Gastroesophageal sphincter (tissue), 3 donors: ENCODE results near the gene MMRN2.
"Not testable (repeated sequence)": the region's sequence is repeated elsewhere in the genome, so short reads cannot be mapped to it uniquely, and the experiment has no call there.

ENCODE experiments used
- EP300 ChIP-seq: sonication (generic); formaldehyde crosslinking; IDR thresholded peaks from one replicate; pipeline ENCODE4 v1.6.1; 2017; ENCODE audit warnings: antibody characterized with exemption, mild to moderate bottlenecking
- POLR2AphosphoS5 ChIP-seq: sonication (generic); formaldehyde crosslinking; IDR thresholded peaks from one replicate; pipeline ENCODE4 v1.6.1; 2017; ENCODE audit warnings: antibody characterized with exemption
- TF ChIP-seq, protein P1 (sequence below), 4 experiments: fragments of 200-600 bp in 2 of 4; fragments of 450-650 bp in 2 of 4; sonication (generic) in 1 of 4; IDR thresholded peaks; one replicate each; pipeline ENCODE4 v1.5.1; 2017 to 2019; ENCODE audit warnings: antibody characterized with exemption in 4 of 4, mild to moderate bottlenecking in 2 of 4, moderate library complexity in 2 of 4

GRCh38 chr10:87007124-87007523 is 49.7 kb upstream of the MMRN2 start:
- TF ChIP-seq, protein P1, sequence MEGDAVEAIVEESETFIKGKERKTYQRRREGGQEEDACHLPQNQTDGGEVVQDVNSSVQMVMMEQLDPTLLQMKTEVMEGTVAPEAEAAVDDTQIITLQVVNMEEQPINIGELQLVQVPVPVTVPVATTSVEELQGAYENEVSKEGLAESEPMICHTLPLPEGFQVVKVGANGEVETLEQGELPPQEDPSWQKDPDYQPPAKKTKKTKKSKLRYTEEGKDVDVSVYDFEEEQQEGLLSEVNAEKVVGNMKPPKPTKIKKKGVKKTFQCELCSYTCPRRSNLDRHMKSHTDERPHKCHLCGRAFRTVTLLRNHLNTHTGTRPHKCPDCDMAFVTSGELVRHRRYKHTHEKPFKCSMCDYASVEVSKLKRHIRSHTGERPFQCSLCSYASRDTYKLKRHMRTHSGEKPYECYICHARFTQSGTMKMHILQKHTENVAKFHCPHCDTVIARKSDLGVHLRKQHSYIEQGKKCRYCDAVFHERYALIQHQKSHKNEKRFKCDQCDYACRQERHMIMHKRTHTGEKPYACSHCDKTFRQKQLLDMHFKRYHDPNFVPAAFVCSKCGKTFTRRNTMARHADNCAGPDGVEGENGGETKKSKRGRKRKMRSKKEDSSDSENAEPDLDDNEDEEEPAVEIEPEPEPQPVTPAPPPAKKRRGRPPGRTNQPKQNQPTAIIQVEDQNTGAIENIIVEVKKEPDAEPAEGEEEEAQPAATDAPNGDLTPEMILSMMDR (IDR thresholded peaks at IDR 0.05) = not testable (repeated sequence)
- TF ChIP-seq POLR2AphosphoS5, EP300: not testable (repeated sequence)
